GM12878 (cell line): Measurements from ENCODE around the gene IL1B. TPM values are rescaled to one million over a fixed set of nuclear protein-coding genes. Genes with fewer than 3 reads are reported as not detected.

ENCODE experiments used
- ATAC-seq: fragments of 200-7000 bp; cut with Tn5 transposase; 3 replicates; pipeline ENCODE4 v1.9.1; 2020; ENCODE audit warnings: mild to moderate bottlenecking, moderate library complexity
- BruUV-seq: library from RNA; stranded (reverse); fragments of 400-500 nt; replicated peaks from 2 replicates; lab custom pipeline; 2021; lab: Mats Ljungman, UMichigan
- CTCF ChIA-PET: fragments of 300-600 bp; sonication (Branson Sonifier 250); formaldehyde crosslinking; extraction: SDS; loops from one replicate; lab custom pipeline; 2021; ENCODE audit warnings: inconsistent platforms; lab: Yijun Ruan, JAX
- POLR2A ChIA-PET: fragments of 350-600 bp; formaldehyde crosslinking; extraction: SDS; loops from one replicate; lab custom pipeline; 2021; ENCODE audit warnings: inconsistent platforms; lab: Charles Lee
- RAD21 ChIA-PET: fragments of 300-600 bp; sonication (Branson Sonifier 250); formaldehyde crosslinking; loops from one replicate; lab custom pipeline; 2023; ENCODE audit warnings: antibody characterized with exemption; ENCODE audit not compliant: unreplicated experiment; lab: Charles Lee
- SMC1A ChIA-PET: fragments of 300-600 bp; sonication (Branson Sonifier 250); formaldehyde crosslinking; loops from one replicate; lab custom pipeline; 2023; ENCODE audit not compliant: unreplicated experiment, uncharacterized antibody; lab: Charles Lee
- DNase-seq: peaks from one replicate; pipeline ENCODE4 v3.0.0-alpha.2; 2011; ENCODE audit warnings: low read depth, low spot score
- FAIRE-seq: peaks from 3 replicates; lab custom pipeline; 2011; peaks lifted over from hg19 to GRCh38; lab: Jason Lieb, UNC
- H2AFZ ChIP-seq: 2 replicates; pipeline ENCODE4 v1.6.0; 2011; ENCODE audit warnings: low read depth, low read length, control low read depth; ENCODE audit not compliant: control insufficient read depth
- H3K27ac ChIP-seq: 2 replicates; pipeline ENCODE4 v1.5.1; 2011; ENCODE audit warnings: control low read depth; ENCODE audit not compliant: control insufficient read depth, insufficient read depth
- H3K27me3 ChIP-seq, 2 experiments: replicated peaks in 1 of 2; 2 replicates each; pipeline versions ENCODE4 v1.6.0 to v1.6.1; 2011; ENCODE audit warnings: low read length in 1 of 2; ENCODE audit not compliant: control insufficient read depth in 2 of 2, insufficient read depth in 2 of 2
- H3K36me3 ChIP-seq, 2 experiments: 2 replicates each; pipeline ENCODE4 v1.5.1; 2011; ENCODE audit warnings: low read length in 1 of 2; ENCODE audit not compliant: control insufficient read depth in 2 of 2, insufficient read depth in 2 of 2
- H3K4me1 ChIP-seq: 2 replicates; pipeline ENCODE4 v1.6.1; 2011; ENCODE audit warnings: mild to moderate bottlenecking, low read length, moderate library complexity, mixed read lengths; ENCODE audit not compliant: control insufficient read depth, insufficient read depth
- H3K4me2 ChIP-seq: 2 replicates; pipeline ENCODE4 v1.6.0; 2011; ENCODE audit warnings: control low read depth; ENCODE audit not compliant: control insufficient read depth, insufficient read depth
- H3K4me3 ChIP-seq: fragments of 200-600 bp; sonication (generic); 2 replicates; pipeline ENCODE4 v1.5.1; 2016
- H3K79me2 ChIP-seq: 2 replicates; pipeline ENCODE4 v1.6.0; 2011; ENCODE audit warnings: low read length; ENCODE audit not compliant: control insufficient read depth, insufficient read depth
- H3K9ac ChIP-seq: 2 replicates; pipeline ENCODE4 v1.8.0; 2011; ENCODE audit warnings: low read length, control low read depth, mixed read lengths; ENCODE audit not compliant: control insufficient read depth, insufficient read depth
- H3K9me3 ChIP-seq: replicated peaks from 3 replicates; pipeline ENCODE4 v1.5.1; 2011; ENCODE audit warnings: mild to moderate bottlenecking, low read length; ENCODE audit not compliant: control insufficient read depth, insufficient read depth
- H4K20me1 ChIP-seq: 2 replicates; pipeline ENCODE4 v1.6.0; 2011; ENCODE audit not compliant: control insufficient read depth, insufficient read depth
- CBX3 ChIP-seq: fragments of 200-600 bp; sonication (generic); IDR thresholded peaks from 2 replicates; pipeline ENCODE4 v1.6.1; 2016; ENCODE audit warnings: low read depth, borderline replicate concordance
- CEBPB ChIP-seq, 2 experiments: fragments of 150-350 bp in 1 of 2; IDR thresholded peaks; 2 replicates each; pipeline ENCODE4 v1.6.1; 2012 to 2014; ENCODE audit warnings: low read depth in 2 of 2, low read length in 2 of 2, borderline replicate concordance in 1 of 2, inconsistent platforms in 1 of 2
- GABPA ChIP-seq: IDR thresholded peaks from 2 replicates; pipeline ENCODE4 v1.6.1; 2014; ENCODE audit warnings: antibody characterized with exemption, low read depth, mild to moderate bottlenecking, inconsistent platforms
- MEF2B ChIP-seq: fragments of 450-650 bp; IDR thresholded peaks from 2 replicates; pipeline ENCODE4 v1.6.1; 2018; ENCODE audit warnings: mild to moderate bottlenecking, moderate library complexity; ENCODE audit not compliant: partially characterized antibody, poor library complexity, severe bottlenecking
- MTA2 ChIP-seq: fragments of 450-650 bp; IDR thresholded peaks from 2 replicates; pipeline ENCODE4 v1.6.1; 2016; ENCODE audit warnings: low read depth, mild to moderate bottlenecking, moderate library complexity
- MTA3 ChIP-seq: IDR thresholded peaks from 2 replicates; pipeline ENCODE4 v1.6.1; 2012; ENCODE audit warnings: low read length, inconsistent platforms, borderline replicate concordance
- NRF1 ChIP-seq: conservative IDR thresholded peaks from 2 replicates; pipeline ENCODE4 v1.6.1; 2011; ENCODE audit warnings: mild to moderate bottlenecking, low read depth, low read length, improper control_type of control experiment
- PAX8 ChIP-seq: fragments of 450-650 bp; IDR thresholded peaks from 2 replicates; pipeline ENCODE4 v1.6.1; 2017; ENCODE audit warnings: mild to moderate bottlenecking, moderate library complexity
- PML ChIP-seq: IDR thresholded peaks from 2 replicates; pipeline ENCODE4 v1.6.1; 2012; ENCODE audit warnings: low read length, inconsistent platforms
- POU2F2 ChIP-seq: IDR thresholded peaks from 3 replicates; pipeline ENCODE4 v1.6.1; 2011; ENCODE audit warnings: low read depth, mild to moderate bottlenecking, low read length, borderline replicate concordance
- SMAD1 ChIP-seq: fragments of 450-650 bp; IDR thresholded peaks from 2 replicates; pipeline ENCODE4 v1.6.1; 2018; ENCODE audit warnings: mild to moderate bottlenecking, low read depth; ENCODE audit not compliant: partially characterized antibody
- YY1 ChIP-seq: IDR thresholded peaks from 2 replicates; pipeline ENCODE4 v1.6.1; 2011; ENCODE audit warnings: low read depth, mild to moderate bottlenecking, low read length
- WGBS: methylation state at CpG from one replicate; pipeline ENCODE4 v1.1.6; 2016; ENCODE audit warnings: low lambda C conversion rate; ENCODE audit not compliant: insufficient replicate concordance, insufficient coverage; ENCODE audit errors: missing lambda C conversion rate; 5-methylcytosine and 5-hydroxymethylcytosine counted together
- in situ Hi-C: fragments of 300-500 bp; cut with MboI; formaldehyde crosslinking; loops from 9 replicates; pipeline ENCODE4 v1.14.3; 2018; ENCODE audit warnings: mixed read lengths
- intact Hi-C: fragments of 100-400 bp; cut with micrococcal nuclease; formaldehyde crosslinking; loops from one replicate; pipeline ENCODE4 v1.14.2; 2022; ENCODE audit not compliant: unreplicated experiment
- polyA plus RNA-seq, 11 experiments: library from polyadenylated mRNA; depleted of rRNA in 4 of 11; unstranded in 6 of 11; stranded (reverse) in 5 of 11; fragments of >200 nt; fragmentation: Nextera tagmentation in 4 of 11; fragmentation: Illumina TruSeq in 1 of 11; extraction: Ambion mirVana in 4 of 11; extraction: Trizol in 1 of 11; gene quantifications; 1 replicate in 1 of 11; 2 replicates in 10 of 11; pipeline versions ENCODE4 v1.2.1 to v1.2.3, GENCODE V29; 2011 to 2016; ENCODE audit warnings: inconsistent platforms in 2 of 11, missing spikeins in 2 of 11, low read depth in 1 of 11
- total RNA-seq, 4 experiments: library from RNA; depleted of rRNA in 3 of 4; stranded (reverse); fragments of >200 nt in 3 of 4; fragmentation: Illumina TruSeq in 1 of 4; extraction: Trizol in 1 of 4; gene quantifications; 2 replicates each; pipeline versions ENCODE4 v1.2.1 to v1.2.3, GENCODE V29; 2013 to 2021
- TF ChIP-seq, protein P1 (sequence below): IDR thresholded peaks from 2 replicates; pipeline ENCODE4 v1.6.1; 2011; ENCODE audit warnings: low read depth, low read length, improper control_type of control experiment, borderline replicate concordance
- TF ChIP-seq, protein P2 (sequence below): IDR thresholded peaks from 2 replicates; pipeline ENCODE4 v1.6.1; 2011; ENCODE audit warnings: borderline replicate concordance, low read depth, mild to moderate bottlenecking, moderate library complexity, mixed read lengths, low read length; ENCODE audit not compliant: insufficient read depth; ENCODE audit errors: extremely low read length
- TF ChIP-seq, protein P3 (sequence below): fragments of 450-650 bp; IDR thresholded peaks from 2 replicates; pipeline ENCODE4 v1.6.1; 2017; ENCODE audit warnings: mild to moderate bottlenecking, moderate library complexity
- TF ChIP-seq, protein P4 (sequence below): fragments of 450-650 bp; IDR thresholded peaks from 2 replicates; pipeline ENCODE4 v1.6.1; 2017; ENCODE audit warnings: antibody characterized with exemption, mild to moderate bottlenecking, moderate library complexity

Gene IL1B
- total and polyA plus RNA-seq, 10 of the 15 experiments (the other 5 are each of a cell fraction or from before 2014, with no cell fraction given), result 0.20 to 1.6 (median 0.84) TPM

DNA sequence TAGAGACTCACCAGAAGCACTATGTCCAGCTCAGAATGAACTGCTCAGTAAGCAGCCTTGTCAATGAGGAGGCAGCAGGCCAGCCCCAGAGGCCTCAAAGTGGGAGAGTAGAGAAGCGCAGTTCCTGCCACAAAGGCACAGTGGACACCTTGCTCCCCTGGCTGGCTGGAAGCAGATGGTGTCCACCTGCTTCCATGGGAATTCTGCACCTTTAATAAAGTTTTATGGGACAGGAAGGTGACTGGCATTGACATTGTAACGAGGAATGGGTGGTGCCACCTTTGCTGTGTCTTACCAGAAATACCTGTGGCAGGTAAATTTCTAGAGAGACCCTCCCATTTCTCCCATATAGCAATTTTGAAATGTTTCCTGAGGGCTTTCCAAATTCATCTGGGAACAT, 6.7 kb upstream of the IL1B start:
- CTCF ChIA-PET, result interaction anchor here (0.8 to 1.9 kb wide), 6 partner anchors 21 to 99 kb away, joined by 3 to 9 read pairs (median 3); no protein-coding TSS in a partner anchor

More for the DNA sequence above, 6.7 kb upstream of the IL1B start:
- H3K4me3 ChIP-seq, result no peak overlapping the region
- no peak overlapping the region for H3K9ac ChIP-seq
- in situ Hi-C loops, result no loop called here
- no peak overlapping the region for H2AFZ ChIP-seq
- no peaks in the 10 kb centered on the region for H3K36me3 ChIP-seq
- no peak for DNase-seq
- SMC1A ChIA-PET, result interaction anchor here (1.3 to 2.9 kb wide), 6 partner anchors 30 to 97 kb away, joined by 3 to 11 read pairs (median 4); no protein-coding TSS in a partner anchor
- no TSS peak for BruUV-seq
- H3K4me1 ChIP-seq, result peaks cover 20% of the 10 kb centered on the region
- H3K27me3 ChIP-seq, result no peaks in the 10 kb centered on the region
- no peak for ATAC-seq
- H3K27ac ChIP-seq, result no peak overlapping the region
- FAIRE-seq, result no peak
- POLR2A ChIA-PET, result interaction anchor here (0.9 to 1.2 kb wide), 4 partner anchors 9 to 61 kb away, joined by 3 to 4 read pairs (median 4); no protein-coding TSS in a partner anchor
- no peaks in the 10 kb centered on the region for H3K9me3 ChIP-seq
- intact Hi-C loops, result no loop called here
- no peaks in the 10 kb centered on the region for H4K20me1 ChIP-seq
- RAD21 ChIA-PET, result interaction anchor here (0.7 to 2.1 kb wide), 4 partner anchors 31 to 70 kb away, joined by 3 to 7 read pairs (median 4); no protein-coding TSS in a partner anchor
- no peaks in the 10 kb centered on the region for H3K79me2 ChIP-seq
- 70% methylated on average over 2 of the region's 2 CpGs for WGBS
- TF ChIP-seq MTA3 (no peak), YY1 (no peak), NRF1 (no peak), PAX8 (no peak), CBX3 (no peak), CEBPB (IDR thresholded peaks at IDR 0.05; ENCODE audit: borderline replicate concordance in 1 of 2, low read depth in 2 of 2, low read length in 2 of 2) (no peak), PML (no peak), SMAD1 (no peak), MEF2B (no peak), GABPA (no peak), MTA2 (no peak), POU2F2 (no peak)
- TF ChIP-seq, protein P1, sequence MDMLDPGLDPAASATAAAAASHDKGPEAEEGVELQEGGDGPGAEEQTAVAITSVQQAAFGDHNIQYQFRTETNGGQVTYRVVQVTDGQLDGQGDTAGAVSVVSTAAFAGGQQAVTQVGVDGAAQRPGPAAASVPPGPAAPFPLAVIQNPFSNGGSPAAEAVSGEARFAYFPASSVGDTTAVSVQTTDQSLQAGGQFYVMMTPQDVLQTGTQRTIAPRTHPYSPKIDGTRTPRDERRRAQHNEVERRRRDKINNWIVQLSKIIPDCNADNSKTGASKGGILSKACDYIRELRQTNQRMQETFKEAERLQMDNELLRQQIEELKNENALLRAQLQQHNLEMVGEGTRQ, result no peak
- TF ChIP-seq, protein P2, sequence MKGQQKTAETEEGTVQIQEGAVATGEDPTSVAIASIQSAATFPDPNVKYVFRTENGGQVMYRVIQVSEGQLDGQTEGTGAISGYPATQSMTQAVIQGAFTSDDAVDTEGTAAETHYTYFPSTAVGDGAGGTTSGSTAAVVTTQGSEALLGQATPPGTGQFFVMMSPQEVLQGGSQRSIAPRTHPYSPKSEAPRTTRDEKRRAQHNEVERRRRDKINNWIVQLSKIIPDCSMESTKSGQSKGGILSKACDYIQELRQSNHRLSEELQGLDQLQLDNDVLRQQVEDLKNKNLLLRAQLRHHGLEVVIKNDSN, result no peak
- TF ChIP-seq, protein P3, sequence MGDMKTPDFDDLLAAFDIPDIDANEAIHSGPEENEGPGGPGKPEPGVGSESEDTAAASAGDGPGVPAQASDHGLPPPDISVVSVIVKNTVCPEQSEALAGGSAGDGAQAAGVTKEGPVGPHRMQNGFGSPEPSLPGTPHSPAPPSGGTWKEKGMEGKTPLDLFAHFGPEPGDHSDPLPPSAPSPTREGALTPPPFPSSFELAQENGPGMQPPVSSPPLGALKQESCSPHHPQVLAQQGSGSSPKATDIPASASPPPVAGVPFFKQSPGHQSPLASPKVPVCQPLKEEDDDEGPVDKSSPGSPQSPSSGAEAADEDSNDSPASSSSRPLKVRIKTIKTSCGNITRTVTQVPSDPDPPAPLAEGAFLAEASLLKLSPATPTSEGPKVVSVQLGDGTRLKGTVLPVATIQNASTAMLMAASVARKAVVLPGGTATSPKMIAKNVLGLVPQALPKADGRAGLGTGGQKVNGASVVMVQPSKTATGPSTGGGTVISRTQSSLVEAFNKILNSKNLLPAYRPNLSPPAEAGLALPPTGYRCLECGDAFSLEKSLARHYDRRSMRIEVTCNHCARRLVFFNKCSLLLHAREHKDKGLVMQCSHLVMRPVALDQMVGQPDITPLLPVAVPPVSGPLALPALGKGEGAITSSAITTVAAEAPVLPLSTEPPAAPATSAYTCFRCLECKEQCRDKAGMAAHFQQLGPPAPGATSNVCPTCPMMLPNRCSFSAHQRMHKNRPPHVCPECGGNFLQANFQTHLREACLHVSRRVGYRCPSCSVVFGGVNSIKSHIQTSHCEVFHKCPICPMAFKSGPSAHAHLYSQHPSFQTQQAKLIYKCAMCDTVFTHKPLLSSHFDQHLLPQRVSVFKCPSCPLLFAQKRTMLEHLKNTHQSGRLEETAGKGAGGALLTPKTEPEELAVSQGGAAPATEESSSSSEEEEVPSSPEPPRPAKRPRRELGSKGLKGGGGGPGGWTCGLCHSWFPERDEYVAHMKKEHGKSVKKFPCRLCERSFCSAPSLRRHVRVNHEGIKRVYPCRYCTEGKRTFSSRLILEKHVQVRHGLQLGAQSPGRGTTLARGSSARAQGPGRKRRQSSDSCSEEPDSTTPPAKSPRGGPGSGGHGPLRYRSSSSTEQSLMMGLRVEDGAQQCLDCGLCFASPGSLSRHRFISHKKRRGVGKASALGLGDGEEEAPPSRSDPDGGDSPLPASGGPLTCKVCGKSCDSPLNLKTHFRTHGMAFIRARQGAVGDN, result no peak
- TF ChIP-seq, protein P4, sequence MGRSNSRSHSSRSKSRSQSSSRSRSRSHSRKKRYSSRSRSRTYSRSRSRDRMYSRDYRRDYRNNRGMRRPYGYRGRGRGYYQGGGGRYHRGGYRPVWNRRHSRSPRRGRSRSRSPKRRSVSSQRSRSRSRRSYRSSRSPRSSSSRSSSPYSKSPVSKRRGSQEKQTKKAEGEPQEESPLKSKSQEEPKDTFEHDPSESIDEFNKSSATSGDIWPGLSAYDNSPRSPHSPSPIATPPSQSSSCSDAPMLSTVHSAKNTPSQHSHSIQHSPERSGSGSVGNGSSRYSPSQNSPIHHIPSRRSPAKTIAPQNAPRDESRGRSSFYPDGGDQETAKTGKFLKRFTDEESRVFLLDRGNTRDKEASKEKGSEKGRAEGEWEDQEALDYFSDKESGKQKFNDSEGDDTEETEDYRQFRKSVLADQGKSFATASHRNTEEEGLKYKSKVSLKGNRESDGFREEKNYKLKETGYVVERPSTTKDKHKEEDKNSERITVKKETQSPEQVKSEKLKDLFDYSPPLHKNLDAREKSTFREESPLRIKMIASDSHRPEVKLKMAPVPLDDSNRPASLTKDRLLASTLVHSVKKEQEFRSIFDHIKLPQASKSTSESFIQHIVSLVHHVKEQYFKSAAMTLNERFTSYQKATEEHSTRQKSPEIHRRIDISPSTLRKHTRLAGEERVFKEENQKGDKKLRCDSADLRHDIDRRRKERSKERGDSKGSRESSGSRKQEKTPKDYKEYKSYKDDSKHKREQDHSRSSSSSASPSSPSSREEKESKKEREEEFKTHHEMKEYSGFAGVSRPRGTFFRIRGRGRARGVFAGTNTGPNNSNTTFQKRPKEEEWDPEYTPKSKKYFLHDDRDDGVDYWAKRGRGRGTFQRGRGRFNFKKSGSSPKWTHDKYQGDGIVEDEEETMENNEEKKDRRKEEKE, result no peak
- TF ChIP-seq, all 136 proteins: peak for 0
- no peak overlapping the region for H3K4me2 ChIP-seq
